H1 (cell line): ENCODE measurements around the gene IRF5. TPM values are rescaled to one million over a fixed set of nuclear protein-coding genes. Genes with fewer than 3 reads are reported as not detected.

Source experiments
- CTCF ChIA-PET: fragments of 300-600 bp; sonication (Branson Sonifier 250); formaldehyde crosslinking; loops from one replicate; lab custom pipeline; 2021; ENCODE audit not compliant: partially characterized antibody; lab: Charles Lee
- POLR2A ChIA-PET: fragments of 300-600 bp; sonication (Branson Sonifier 250); formaldehyde crosslinking; loops from one replicate; lab custom pipeline; 2021; ENCODE audit warnings: inconsistent platforms; ENCODE audit not compliant: partially characterized antibody; lab: Charles Lee
- DNase-seq, 2 experiments: peaks; one replicate each; pipeline versions ENCODE4 v3.0.0 to v3.0.0-alpha.2; 2010 to 2022; ENCODE audit warnings: low spot score in 2 of 2, low read depth in 1 of 2, mixed read lengths in 1 of 2
- FAIRE-seq: peaks from 2 replicates; lab custom pipeline; 2011; peaks lifted over from hg19 to GRCh38; lab: Jason Lieb, UNC
- H2AFZ ChIP-seq: 2 replicates; pipeline ENCODE4 v1.8.1; 2012; ENCODE audit warnings: low read length, inconsistent platforms
- H2AK5ac ChIP-seq: 2 replicates; pipeline ENCODE4 v1.6.1; 2013; ENCODE audit warnings: low read depth, low read length
- H2BK120ac ChIP-seq: replicated peaks from 2 replicates; pipeline ENCODE3; 2013; ENCODE audit warnings: low read depth, low read length, inconsistent platforms
- H2BK12ac ChIP-seq: 2 replicates; pipeline ENCODE4 v1.6.1; 2013; ENCODE audit warnings: low read depth, low read length
- H2BK15ac ChIP-seq: 2 replicates; pipeline ENCODE4 v1.6.1; 2013; ENCODE audit warnings: low read length
- H2BK20ac ChIP-seq: 2 replicates; pipeline ENCODE4 v1.6.1; 2013; ENCODE audit warnings: low read length
- H2BK5ac ChIP-seq: 2 replicates; pipeline ENCODE4 v1.6.1; 2013; ENCODE audit warnings: low read depth, low read length
- H3K14ac ChIP-seq: 2 replicates; pipeline ENCODE4 v1.6.1; 2013; ENCODE audit warnings: inconsistent platforms; ENCODE audit not compliant: insufficient read length
- H3K18ac ChIP-seq: 2 replicates; pipeline ENCODE4 v1.6.1; 2013; ENCODE audit warnings: low read length; ENCODE audit errors: extremely low read depth
- H3K23ac ChIP-seq: 2 replicates; pipeline ENCODE4 v1.6.1; 2013; ENCODE audit warnings: inconsistent platforms; ENCODE audit not compliant: insufficient read length
- H3K23me2 ChIP-seq: 2 replicates; pipeline ENCODE4 v1.6.1; 2013; ENCODE audit warnings: low read depth, low read length
- H3K27ac ChIP-seq: 2 replicates; pipeline ENCODE4 v1.6.1; 2011; ENCODE audit warnings: low read depth, low read length, inconsistent platforms
- H3K27me3 ChIP-seq, 4 experiments: replicated peaks in 1 of 4; 1 replicate in 1 of 4; 2 replicates in 3 of 4; pipeline versions ENCODE4 v1.6.1 to v1.8.1; 2011 to 2013; ENCODE audit warnings: low read length in 3 of 4, mild to moderate bottlenecking in 3 of 4, inconsistent platforms in 2 of 4, mixed read lengths in 2 of 4, moderate library complexity in 1 of 4; ENCODE audit not compliant: control insufficient read depth in 3 of 4, insufficient read depth in 3 of 4; ENCODE audit errors: extremely low read depth in 1 of 4
- H3K36me3 ChIP-seq, 4 experiments: 2 replicates each; pipeline versions ENCODE4 v1.6.1 to v1.8.1; 2011 to 2013; ENCODE audit warnings: mild to moderate bottlenecking in 4 of 4, low read length in 3 of 4, moderate library complexity in 2 of 4, control low read depth in 1 of 4, inconsistent platforms in 1 of 4; ENCODE audit not compliant: insufficient read depth in 4 of 4, control insufficient read depth in 2 of 4
- H3K4ac ChIP-seq: replicated peaks from 2 replicates; pipeline ENCODE3; 2013; ENCODE audit warnings: low read length, low read depth, mixed read lengths, inconsistent platforms; ENCODE audit not compliant: insufficient read length
- H3K4me1 ChIP-seq, 4 experiments: replicated peaks in 1 of 4; 1 replicate in 1 of 4; 2 replicates in 3 of 4; pipeline versions ENCODE4 v1.6.1 to v1.8.1; 2011 to 2013; ENCODE audit warnings: low read length in 3 of 4, inconsistent platforms in 2 of 4, mixed read lengths in 1 of 4; ENCODE audit not compliant: insufficient read depth in 4 of 4, control insufficient read depth in 3 of 4
- H3K4me2 ChIP-seq, 2 experiments: 2 replicates each; pipeline versions ENCODE4 v1.6.1 to v1.8.1; 2011 to 2013; ENCODE audit warnings: low read depth in 2 of 2, low read length in 2 of 2, control low read depth in 1 of 2, inconsistent platforms in 1 of 2, mild to moderate bottlenecking in 1 of 2; ENCODE audit not compliant: insufficient read depth in 1 of 2
- H3K4me3 ChIP-seq, 4 experiments: fragments of 200-600, 300-600 bp in 1 of 4; sonication (generic), shearing (Covaris generic), sonication (Bioruptor Twin) in 1 of 4; 2 replicates each; pipeline versions ENCODE4 v1.5.1 to v1.8.1; 2011 to 2016; ENCODE audit warnings: low read length in 4 of 4, low read depth in 3 of 4, control low read depth in 2 of 4, inconsistent platforms in 2 of 4, mild to moderate bottlenecking in 2 of 4, mixed read lengths in 1 of 4, moderate library complexity in 1 of 4; ENCODE audit not compliant: insufficient read depth in 2 of 4; ENCODE audit errors: extremely low read depth in 1 of 4
- H3K56ac ChIP-seq: replicated peaks from 2 replicates; pipeline ENCODE3; 2013; ENCODE audit warnings: low read depth, mild to moderate bottlenecking, mixed read lengths, low read length, inconsistent platforms; ENCODE audit not compliant: insufficient read length
- H3K79me1 ChIP-seq: 2 replicates; pipeline ENCODE4 v1.6.1; 2013; ENCODE audit warnings: low read depth, low read length, control low read depth
- H3K79me2 ChIP-seq, 2 experiments: 2 replicates each; pipeline versions ENCODE4 v1.6.1 to v1.8.1; 2012 to 2013; ENCODE audit warnings: low read length in 2 of 2, mild to moderate bottlenecking in 2 of 2, inconsistent platforms in 1 of 2; ENCODE audit not compliant: insufficient read depth in 2 of 2, control insufficient read depth in 1 of 2
- H3K9ac ChIP-seq, 4 experiments: replicated peaks in 1 of 4; 1 replicate in 1 of 4; 2 replicates in 3 of 4; pipeline versions ENCODE4 v1.6.1 to v1.8.1; 2011 to 2013; ENCODE audit warnings: low read depth in 3 of 4, low read length in 3 of 4, control low read depth in 2 of 4, mild to moderate bottlenecking in 2 of 4, moderate library complexity in 2 of 4, inconsistent platforms in 1 of 4; ENCODE audit errors: extremely low read depth in 1 of 4
- H3K9me3 ChIP-seq, 2 experiments: 2 replicates each; pipeline versions ENCODE4 v1.6.1 to v1.8.1; 2012 to 2013; ENCODE audit warnings: mild to moderate bottlenecking in 2 of 2, moderate library complexity in 2 of 2, control low read depth in 1 of 2, inconsistent platforms in 1 of 2, low read depth in 1 of 2, low read length in 1 of 2, mixed read lengths in 1 of 2; ENCODE audit not compliant: insufficient read depth in 2 of 2
- H4K20me1 ChIP-seq, 2 experiments: replicated peaks in 1 of 2; 2 replicates each; pipeline versions ENCODE3 to v1.8.1; 2011 to 2013; ENCODE audit warnings: inconsistent platforms in 2 of 2, low read length in 2 of 2, mild to moderate bottlenecking in 1 of 2; ENCODE audit not compliant: insufficient read depth in 2 of 2, control insufficient read depth in 1 of 2
- H4K5ac ChIP-seq: 2 replicates; pipeline ENCODE4 v1.6.1; 2013; ENCODE audit warnings: low read length, low read depth, mixed read lengths, inconsistent platforms; ENCODE audit not compliant: insufficient read length
- H4K8ac ChIP-seq: 2 replicates; pipeline ENCODE4 v1.8.0; 2013; ENCODE audit warnings: mild to moderate bottlenecking, moderate library complexity, low read length, inconsistent platforms; ENCODE audit not compliant: insufficient read depth; ENCODE audit errors: extremely low read depth
- H4K91ac ChIP-seq: replicated peaks from 2 replicates; pipeline ENCODE3; 2013; ENCODE audit warnings: low read length, mixed read lengths, inconsistent platforms; ENCODE audit not compliant: insufficient read length
- HDAC2 ChIP-seq, 2 experiments: fragments of 300-600 bp in 1 of 2; sonication (generic) in 1 of 2; IDR thresholded peaks; 2 replicates each; pipeline ENCODE4 v1.6.1; 2011 to 2012; ENCODE audit warnings: low read depth in 2 of 2, low read length in 2 of 2, mild to moderate bottlenecking in 2 of 2, moderate library complexity in 2 of 2, borderline replicate concordance in 1 of 2, inconsistent platforms in 1 of 2
- RXRA ChIP-seq: IDR thresholded peaks from 2 replicates; pipeline ENCODE4 v1.6.1; 2011; ENCODE audit warnings: low read depth, mild to moderate bottlenecking, low read length, moderate library complexity; ENCODE audit not compliant: insufficient read depth
- TAF7 ChIP-seq: optimal IDR thresholded peaks from 2 replicates; pipeline ENCODE3; 2011; ENCODE audit warnings: low read depth, mild to moderate bottlenecking, inconsistent platforms, low read length, moderate library complexity, borderline replicate concordance
- WGBS, 2 experiments: shearing (Covaris generic) in 1 of 2; methylation state at CpG; one replicate each; pipeline versions ENCODE4 v1.1.6 to v1.1.7; 2013 to 2015; ENCODE audit warnings: low lambda C conversion rate in 2 of 2, mixed read lengths in 2 of 2, inconsistent platforms in 1 of 2, low coverage in 1 of 2, missing lambda C conversion rate in 1 of 2; ENCODE audit not compliant: insufficient replicate concordance in 2 of 2, insufficient coverage in 1 of 2, insufficient read length in 1 of 2; ENCODE audit errors: extremely low coverage in 1 of 2, missing lambda C conversion rate in 1 of 2; 5-methylcytosine and 5-hydroxymethylcytosine counted together
- polyA plus RNA-seq, 7 experiments: library from polyadenylated mRNA; depleted of rRNA in 3 of 7; stranded (reverse) in 5 of 7; unstranded in 2 of 7; fragments of >200 nt in 5 of 7; fragments of 200-250 nt in 2 of 7; gene quantifications; 1 replicate in 5 of 7; 2 replicates in 1 of 7; 4 replicates in 1 of 7; pipeline versions ENCODE4 v1.2.1 to v1.2.3, GENCODE V29; 2011 to 2013; ENCODE audit warnings: missing spikeins in 2 of 7, mixed read lengths in 2 of 7
- total RNA-seq: library from RNA; stranded (reverse); fragmentation: NEBNext Ultra II Directional; extraction: Animal tissue kit (Norgen Biotek cat#: 25700); gene quantifications from 2 replicates; pipeline ENCODE4 v1.2.1, GENCODE V29; 2021

IRF5 gene
- total and polyA plus RNA-seq, 2 of the 8 experiments (the other 6 are each of a cell fraction or from before 2014, with no cell fraction given), result 0.28 to 1.1 TPM

DNA sequence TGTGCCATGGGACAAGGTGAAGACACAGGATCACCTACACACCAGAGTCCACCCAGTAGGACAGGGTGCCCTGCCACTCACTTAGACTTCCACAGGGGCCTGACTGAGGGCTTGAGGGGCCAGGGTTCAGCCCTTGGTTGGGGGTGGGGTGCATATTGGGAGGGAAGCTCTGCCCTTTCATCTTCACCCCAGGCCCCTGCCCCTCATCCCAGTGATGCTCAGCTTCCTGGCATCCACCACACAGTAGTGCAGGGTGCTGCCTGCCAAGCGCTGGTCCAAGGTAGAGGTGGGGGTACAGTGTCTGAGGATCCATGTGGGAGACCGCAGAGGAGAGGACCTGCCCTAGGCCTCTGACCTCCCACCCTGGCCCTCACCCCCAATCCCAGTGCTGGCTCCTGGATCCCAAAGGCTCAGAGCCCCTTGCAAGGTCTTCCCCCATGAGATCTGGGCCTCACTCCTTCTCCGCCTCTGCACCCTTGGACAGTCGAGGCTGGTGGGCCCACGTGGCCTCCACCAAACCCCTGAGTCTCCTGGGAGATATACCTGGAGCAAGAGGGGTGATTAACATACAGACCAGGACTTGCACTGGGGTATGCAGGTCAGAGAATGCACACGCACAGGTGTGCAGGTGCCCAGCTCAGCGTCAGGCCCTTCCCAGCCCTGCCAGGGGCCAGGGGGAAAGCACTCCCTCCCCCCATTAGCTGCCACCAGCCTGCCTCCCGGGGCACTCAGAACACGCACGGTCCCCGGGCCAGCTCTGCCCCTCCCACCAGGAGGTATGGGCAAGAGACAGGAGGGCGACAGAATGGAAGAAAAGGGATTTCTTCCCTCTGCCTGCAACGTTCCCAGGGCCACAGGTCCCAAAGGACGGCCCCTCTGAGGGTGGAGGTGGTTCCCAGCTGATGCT lies 8.6 kb upstream of the IRF5 start:
- Histone ChIP-seq H3K14ac (no peak overlapping the region), H3K79me1 (no peaks in the 10 kb centered on the region), H4K20me1 (no peaks in the 10 kb centered on the region), H3K23me2 (no peaks in the 10 kb centered on the region), H3K79me2 (no peaks in the 10 kb centered on the region), H3K4me2 (no peak overlapping the region), H3K4ac (no peak overlapping the region), H3K9me3 (peaks cover 5% of the 10 kb centered on the region in 2 experiments; a peak in 2 of 4 replicates), H2BK20ac (no peak overlapping the region), H2BK5ac (no peak overlapping the region), H3K27ac (no peak overlapping the region), H2BK120ac (no peak overlapping the region), H3K23ac (no peak overlapping the region), H3K36me3 (no peaks in the 10 kb centered on the region), H4K8ac (no peak overlapping the region), H2AK5ac (no peak overlapping the region), H4K5ac (no peak overlapping the region), H3K27me3 (peaks cover 0 to 6% (median 2%) of the 10 kb centered on the region in 4 experiments; a peak in 1 of 7 replicates), H3K9ac (no peak overlapping the region), H3K18ac (no peak overlapping the region), H4K91ac (no peak overlapping the region), H2BK15ac (no peak overlapping the region), H3K4me3 (no peak overlapping the region), H2AFZ (no peak overlapping the region), H3K4me1 (peaks cover 0 to 3% (median 0%) of the 10 kb centered on the region in 4 experiments; a peak in 1 of 7 replicates), H3K56ac (no peak overlapping the region)
- WGBS, 2 experiments, result 73% methylated on average over 14 of the region's 14 CpGs; no CpG with 5 or more reads in 1 of the 2 experiments
- ChIA-PET POLR2A (no interaction called here), CTCF (interaction anchor here (0.9 to 2.3 kb wide), 5 partner anchors 11 to 26 kb away, joined by 3 to 9 read pairs (median 4); no protein-coding TSS in a partner anchor)
- DNase-seq, result no peak
- TF ChIP-seq HDAC2 (IDR thresholded peaks at IDR 0.05; ENCODE audit: borderline replicate concordance in 1 of 2, low read depth in 2 of 2, low read length in 2 of 2) (no peak), RXRA (no peak), TAF7 (no peak)
- TF ChIP-seq, all 59 proteins: peak for 0
- FAIRE-seq, result no peak
- H2BK12ac ChIP-seq, result no peak overlapping the region
